ENCODE results near the gene IQCK.

The IQCK gene

DNA sequence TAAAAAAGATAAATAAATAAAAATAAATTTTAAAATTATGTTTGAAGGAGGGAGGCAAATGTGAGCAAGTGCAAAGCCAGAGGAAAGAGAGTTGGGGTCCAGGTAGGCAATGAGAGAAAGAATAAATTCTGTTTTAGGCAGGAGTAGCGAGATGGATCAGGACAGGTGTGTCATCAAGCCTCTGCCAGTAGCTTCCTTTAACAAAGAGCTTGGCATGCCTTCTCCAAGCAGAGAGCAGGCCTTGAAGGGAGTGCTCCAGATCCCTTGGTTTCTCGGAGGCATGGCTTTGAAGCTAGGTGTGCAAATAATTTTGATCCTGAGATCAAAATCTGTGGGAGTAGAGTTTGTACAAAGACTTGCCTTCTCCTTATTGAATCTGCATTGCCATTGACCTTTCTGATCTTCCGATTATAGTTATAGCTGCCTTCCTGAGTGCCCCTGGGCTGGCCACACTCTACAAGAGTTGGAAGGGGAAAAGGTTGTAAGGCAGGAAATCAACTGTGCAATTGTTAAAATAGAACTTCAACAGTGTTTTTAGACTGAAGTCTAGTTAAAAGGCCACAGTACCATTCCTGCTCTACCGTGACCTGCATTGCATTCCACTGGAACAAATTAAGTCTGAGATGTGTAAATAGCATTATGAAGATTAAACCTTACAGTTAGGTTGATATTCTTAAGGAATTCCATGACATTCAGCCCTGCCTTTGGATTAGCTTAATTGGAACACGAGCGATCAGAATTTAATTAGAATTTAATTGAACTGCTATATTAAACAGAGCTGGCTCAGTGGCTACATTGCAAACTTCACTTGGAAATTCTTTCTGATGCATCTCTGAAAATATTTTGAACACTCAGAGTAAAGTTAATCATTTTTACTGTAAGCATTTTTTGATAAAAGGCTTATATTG lies 33.7 kb downstream of the IQCK start:
- no peak for DNase-seq
- intact Hi-C loops (cut with DNase I): loop anchor here (10.0 kb wide), 1 partner anchor 87 kb away; no protein-coding TSS in a partner anchor

- DNase-seq: no peak
Observed at GRCh38 chr16:19753815-19754643, 36.0 kb downstream of the IQCK start.

DNA sequence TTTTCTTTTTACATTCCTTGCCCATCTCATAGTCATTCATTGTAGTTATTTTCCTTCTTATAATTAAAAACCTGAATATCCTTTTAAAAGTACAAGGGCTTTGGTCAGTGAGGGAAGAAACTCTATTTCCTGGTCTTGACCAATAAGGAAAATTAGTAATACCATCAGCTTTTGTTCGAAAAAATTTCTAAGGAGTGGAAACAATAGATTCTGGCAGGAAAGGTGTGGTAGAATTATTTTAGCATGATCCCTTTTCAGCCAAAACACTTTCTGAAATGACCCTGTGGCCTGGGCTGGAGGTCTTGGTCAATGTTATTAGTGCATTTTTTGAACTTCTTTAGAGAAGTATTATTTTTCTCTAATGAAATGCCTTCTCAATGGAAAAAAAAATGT lies 36.6 kb downstream of the IQCK start:
- intact Hi-C loops (cut with DNase I): loop anchor here (10.0 kb wide), 1 partner anchor 90 kb away; no protein-coding TSS in a partner anchor
- DNase-seq: no peak

More at GRCh38 chr16:19753815-19754643, 36.0 kb downstream of the IQCK start:
- intact Hi-C loops (cut with DNase I): loop anchor here (10.0 kb wide), 1 partner anchor 89 kb away; no protein-coding TSS in a partner anchor

- intact Hi-C loops (cut with DNase I): loop anchor here (10.0 kb wide), 1 partner anchor 90 kb away; no protein-coding TSS in a partner anchor
- DNase-seq: no peak
Observed at GRCh38 chr16:19755268-19755667, 37.2 kb downstream of the IQCK start.

DNA sequence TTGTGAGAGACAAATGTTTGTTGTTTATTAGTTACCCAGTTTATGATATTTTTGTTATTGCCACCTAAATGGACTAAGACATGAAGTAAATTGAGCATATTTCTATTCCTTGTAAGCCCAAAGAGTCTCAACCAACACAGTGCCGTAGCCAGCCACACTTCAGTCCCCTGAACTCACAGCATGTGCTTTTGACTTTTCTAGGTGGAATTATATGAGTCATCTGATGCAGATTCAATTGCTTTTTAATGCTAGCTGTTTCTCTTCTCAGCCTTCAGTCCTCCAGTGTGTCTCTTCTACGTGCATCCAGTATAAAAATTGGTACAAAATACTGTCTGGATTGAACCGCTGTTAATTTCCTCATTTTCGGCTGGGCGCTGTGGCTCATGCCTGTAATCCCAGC lies 39.0 kb downstream of the IQCK start:
- no peak for DNase-seq
- intact Hi-C loops (cut with DNase I): loop anchor here (10.0 kb wide), 1 partner anchor 92 kb away; no protein-coding TSS in a partner anchor

- peak in 4 of 10 donors; percentile 21 to 83 (median 43) for DNase-seq
- intact Hi-C loops (cut with DNase I): loop anchor here (10.0 kb wide), 1 partner anchor 93 kb away; no protein-coding TSS in a partner anchor
Observed at GRCh38 chr16:19757762-19758595, 39.9 kb downstream of the IQCK start.

DNA sequence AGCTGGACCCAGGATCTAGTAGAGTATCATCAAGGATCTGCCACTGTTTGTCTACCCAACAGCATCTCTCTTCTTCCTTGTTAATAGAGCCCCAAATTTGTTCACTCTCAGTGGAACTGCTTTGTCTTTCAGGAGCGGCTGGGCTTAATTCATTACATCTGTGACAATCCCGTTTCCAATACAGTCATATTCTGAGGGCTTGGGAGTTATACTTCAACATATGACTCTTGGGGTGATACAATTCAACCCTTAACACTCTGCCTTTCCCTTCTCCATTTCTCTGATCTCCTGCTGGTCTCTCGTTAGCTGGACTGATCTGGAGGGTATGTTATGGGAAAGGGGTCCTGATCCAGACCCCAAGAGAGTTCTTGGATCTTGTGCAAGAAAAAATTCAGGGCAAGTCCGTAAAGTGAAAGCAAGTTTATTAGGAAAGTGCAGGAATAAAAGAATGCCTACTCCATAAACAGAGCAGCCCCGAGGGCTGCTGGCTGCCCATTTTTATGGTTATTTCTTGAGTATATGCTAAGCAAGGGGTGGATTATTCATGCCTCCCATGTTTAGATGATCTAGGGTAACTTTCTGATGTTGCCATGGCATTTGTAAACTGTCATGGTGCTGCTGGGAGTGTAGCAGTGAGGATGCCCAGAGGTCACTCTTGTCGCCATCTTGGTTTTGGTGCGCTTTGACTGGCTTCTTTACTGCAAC lies 42.4 kb downstream of the IQCK start:
- intact Hi-C loops (cut with DNase I): loop anchor here (5.0 kb wide), 1 partner anchor 122 kb away; the partner anchor contains the start of gene GPRC5B
- no peak for DNase-seq

GRCh38 chr16:19765860-19766553 lies 47.9 kb downstream of the IQCK start:
- DNase-seq: peak; percentile 65 to 95 (median 78)

GRCh38 chr16:19766554-19766884 lies 48.4 kb downstream of the IQCK start:
- DNase-seq: no peak
- intact Hi-C loops (cut with DNase I): loop anchor here (2.0 kb wide), 1 partner anchor 94 kb away; no protein-coding TSS in a partner anchor

More at GRCh38 chr16:19765860-19766553, 47.9 kb downstream of the IQCK start:
- intact Hi-C loops (cut with DNase I): loop anchor here (2.0 kb wide), 1 partner anchor 95 kb away; no protein-coding TSS in a partner anchor

DNA sequence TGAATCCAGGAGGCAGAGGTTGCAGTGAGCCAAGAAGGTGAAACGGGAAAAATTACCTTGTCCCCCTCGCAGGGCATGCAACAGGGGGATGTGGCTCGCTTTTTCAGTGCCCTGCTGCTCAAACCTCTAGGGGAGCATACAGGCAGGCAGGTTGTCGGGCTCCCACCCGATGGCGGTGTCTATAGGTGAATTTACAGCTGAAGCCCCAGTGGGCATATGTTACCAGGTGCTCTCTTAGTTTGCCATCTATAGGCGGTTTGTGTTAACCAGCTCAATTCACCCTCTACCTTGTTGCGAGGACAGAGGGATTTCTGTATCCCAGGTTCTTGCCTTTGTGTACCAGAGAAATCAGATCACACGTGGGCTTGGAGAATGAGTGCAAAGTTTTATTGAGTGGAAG lies 48.9 kb downstream of the IQCK start:
- intact Hi-C loops (cut with DNase I): loop anchor here (2.0 kb wide), 1 partner anchor 94 kb away; no protein-coding TSS in a partner anchor
- DNase-seq: no peak

DNA sequence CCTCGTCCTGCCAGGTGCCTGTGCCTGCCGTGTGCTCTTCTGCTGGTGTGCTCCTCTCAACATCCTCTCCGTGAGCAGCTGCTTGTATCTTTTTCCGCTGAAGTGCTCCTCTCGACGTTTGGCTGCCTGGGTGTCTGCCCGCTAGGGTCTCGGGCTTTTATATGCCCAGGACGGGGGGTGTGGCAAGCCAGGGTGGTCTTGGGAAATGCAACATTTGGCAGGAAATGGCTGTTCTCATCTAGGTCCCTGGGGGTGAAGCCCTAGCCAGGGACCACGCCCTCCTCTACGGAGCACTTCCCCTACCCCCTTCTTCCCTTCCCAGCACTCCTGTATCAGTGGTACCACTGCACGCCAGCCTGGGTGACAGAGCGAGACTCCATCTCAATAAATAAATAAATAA lies 49.4 kb downstream of the IQCK start:
- intact Hi-C loops (cut with DNase I): loop anchor here (2.0 kb wide), 1 partner anchor 93 kb away; no protein-coding TSS in a partner anchor
- DNase-seq: no peak

DNA sequence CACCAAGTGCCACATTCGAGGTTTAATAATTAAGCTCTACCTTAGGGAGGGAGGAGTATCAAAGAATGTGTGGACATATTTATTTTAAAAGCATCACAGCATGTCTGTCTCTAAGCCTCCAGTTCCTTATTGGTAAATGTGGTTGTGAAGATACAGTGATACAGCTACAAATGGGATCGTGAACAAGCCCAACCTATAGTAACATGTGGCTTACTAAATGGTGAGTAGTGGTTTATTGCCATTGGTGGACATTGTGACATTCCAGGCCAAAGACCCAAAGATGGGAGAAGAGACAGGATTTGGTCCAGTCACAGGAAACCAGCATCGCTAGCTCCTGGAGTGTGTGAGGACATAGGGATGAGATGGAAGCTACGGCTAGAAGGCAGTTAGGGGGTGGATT lies 51.2 kb downstream of the IQCK start:
- intact Hi-C loops (cut with DNase I): no loop called here
- DNase-seq: no peak

GRCh38 chr16:19771040-19771439 lies 53.0 kb downstream of the IQCK start:
- intact Hi-C loops (cut with DNase I): no loop called here
- no peak for DNase-seq

- DNase-seq: no peak
- intact Hi-C loops (cut with DNase I): no loop called here
Observed at GRCh38 chr16:19771796-19772195, 53.7 kb downstream of the IQCK start.

- DNase-seq: no peak
- intact Hi-C loops (cut with DNase I): no loop called here
Observed at GRCh38 chr16:19774024-19774423, 56.0 kb downstream of the IQCK start.

DNA sequence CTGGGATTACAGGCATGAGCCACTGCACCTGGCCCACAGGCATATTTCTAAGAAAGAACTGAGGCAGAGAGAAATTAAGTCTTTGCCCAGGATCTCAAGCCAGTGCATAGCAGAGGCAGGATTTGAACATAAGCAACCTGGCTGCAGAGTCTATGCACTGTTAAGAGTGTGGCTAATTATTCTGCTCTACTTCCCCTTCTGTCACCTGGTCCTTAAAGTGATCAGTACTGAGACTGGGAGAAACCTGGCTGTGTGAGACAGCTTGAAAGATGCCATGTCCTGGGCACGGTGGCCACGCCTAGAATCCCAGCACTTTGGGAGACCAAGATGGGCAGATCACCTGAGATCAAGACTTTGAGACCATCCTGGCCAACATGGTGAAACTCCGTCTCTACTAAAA lies 58.1 kb downstream of the IQCK start:
- intact Hi-C loops (cut with DNase I): no loop called here
- DNase-seq: no peak

- DNase-seq: no peak
- intact Hi-C loops (cut with DNase I): no loop called here
Observed at GRCh38 chr16:19776565-19776964, 58.5 kb downstream of the IQCK start.

DNA sequence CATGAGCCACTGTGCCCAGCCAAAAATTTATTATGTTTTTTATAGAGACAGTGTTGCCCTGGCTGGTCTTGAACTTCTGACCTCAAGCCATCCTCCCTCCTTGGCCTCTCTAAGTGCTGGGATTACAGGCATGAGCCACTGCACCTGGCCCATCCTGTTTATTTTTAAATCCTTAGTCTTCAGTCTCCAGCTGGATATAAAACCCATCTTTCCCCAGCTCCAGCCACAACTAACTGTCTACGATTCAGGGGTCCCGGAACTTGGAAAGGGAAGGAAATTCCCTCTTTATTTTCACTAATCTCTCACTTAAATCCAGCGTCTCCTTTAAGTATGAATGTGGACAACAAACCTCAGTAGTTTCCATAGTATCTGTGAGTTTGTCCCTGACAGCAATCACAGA lies 62.2 kb downstream of the IQCK start:
- DNase-seq: no peak
- intact Hi-C loops (cut with DNase I): no loop called here

GRCh38 chr16:19781226-19781625 lies 63.2 kb downstream of the IQCK start:
- intact Hi-C loops (cut with DNase I): no loop called here
- DNase-seq: no peak

Data from posterior cingulate gyrus (tissue), 11 donors.